HCT116 (cell line): Measurements from ENCODE around the gene SHH. TPM values are rescaled to one million over a fixed set of nuclear protein-coding genes. Genes with fewer than 3 reads are reported as not detected.

Experiments used
- ATAC-seq: fragments of 200-7000 bp; cut with Tn5 transposase; 2 replicates; pipeline ENCODE4 v1.9.1; 2020; ENCODE audit warnings: mild to moderate bottlenecking, moderate library complexity
- BruUV-seq: library from RNA; stranded (reverse); fragments of 400-500 nt; replicated peaks from 2 replicates; lab custom pipeline; 2021; lab: Mats Ljungman, UMichigan
- CTCF ChIA-PET: fragments of 300-600 bp; sonication (Branson Sonifier 250); formaldehyde crosslinking; loops from one replicate; lab custom pipeline; 2021; ENCODE audit warnings: antibody characterized with exemption; lab: Charles Lee
- POLR2A ChIA-PET: fragments of 300-600, 350-600 bp; sonication (Branson Sonifier 250); formaldehyde crosslinking; loops from one replicate; lab custom pipeline; 2021; ENCODE audit warnings: antibody characterized with exemption; lab: Charles Lee
- RAD21 ChIA-PET, 2 experiments: fragments of 300-600 bp; sonication (Branson Sonifier 250); formaldehyde crosslinking; loops; one replicate each; lab custom pipeline; 2023; ENCODE audit warnings: low total read pairs in 2 of 2; ENCODE audit not compliant: uncharacterized antibody in 2 of 2, unreplicated experiment in 2 of 2, low non-redundant PET in 1 of 2; lab: Charles Lee
- DNase-seq: peaks from one replicate; pipeline ENCODE4 v3.0.0-alpha.2; 2010; ENCODE audit warnings: low read depth, low spot score
- H2AFZ ChIP-seq: fragments of 200-600 bp; shearing (Covaris generic), sonication (generic); 2 replicates; pipeline ENCODE4 v1.6.1; 2017; ENCODE audit warnings: low read depth, mixed run types, mixed read lengths, antibody characterized with exemption, low read length; ENCODE audit not compliant: poor library complexity, severe bottlenecking
- H3K27ac ChIP-seq: 2 replicates; pipeline ENCODE4 v1.5.1; 2012; ENCODE audit warnings: low read depth, low read length
- H3K27me3 ChIP-seq: fragments of 200-600 bp; sonication (generic); 2 replicates; pipeline ENCODE4 v1.6.1; 2016; ENCODE audit warnings: mixed run types, low read length, mixed read lengths; ENCODE audit not compliant: insufficient read depth
- H3K36me3 ChIP-seq, 2 experiments: fragments of 200-500 bp in 1 of 2; fragments of 200-600 bp in 1 of 2; sonication (Bioruptor generic) in 1 of 2; sonication (generic) in 1 of 2; 2 replicates each; pipeline versions ENCODE4 v1.5.1 to v1.6.1; 2014 to 2016; ENCODE audit warnings: low read length in 2 of 2, inconsistent platforms in 1 of 2, mixed read lengths in 1 of 2, mixed run types in 1 of 2; ENCODE audit not compliant: insufficient read depth in 2 of 2, control insufficient read depth in 1 of 2
- H3K4me1 ChIP-seq, 2 experiments: fragments of 200-600 bp in 1 of 2; sonication (generic) in 1 of 2; 2 replicates each; pipeline versions ENCODE4 v1.5.1 to v1.6.1; 2012 to 2017; ENCODE audit warnings: low read length in 2 of 2, inconsistent platforms in 1 of 2, mild to moderate bottlenecking in 1 of 2, mixed read lengths in 1 of 2, mixed run types in 1 of 2, moderate library complexity in 1 of 2; ENCODE audit not compliant: insufficient read depth in 2 of 2, control insufficient read depth in 1 of 2
- H3K4me2 ChIP-seq: fragments of 200-600 bp; sonication (generic); 2 replicates; pipeline ENCODE4 v1.6.1; 2017; ENCODE audit warnings: mixed run types, low read length, mixed read lengths
- H3K4me3 ChIP-seq, 2 experiments: fragments of 200-600 bp in 1 of 2; sonication (generic) in 1 of 2; replicated peaks in 1 of 2; 2 replicates each; pipeline ENCODE4 v1.5.1; 2011 to 2016; ENCODE audit warnings: low read length in 2 of 2, control low read depth in 1 of 2, low read depth in 1 of 2, mild to moderate bottlenecking in 1 of 2, mixed read lengths in 1 of 2, mixed run types in 1 of 2
- H3K79me2 ChIP-seq: fragments of 200-600 bp; sonication (generic); 2 replicates; pipeline ENCODE4 v1.6.1; 2017; ENCODE audit warnings: mild to moderate bottlenecking, mixed run types, low read length, moderate library complexity, mixed read lengths; ENCODE audit not compliant: insufficient read depth
- H3K9ac ChIP-seq: fragments of 200-600 bp; sonication (generic); 2 replicates; pipeline ENCODE4 v1.6.1; 2016; ENCODE audit warnings: low read length, mixed read lengths
- H3K9me2 ChIP-seq: fragments of 200-600 bp; sonication (generic), shearing (Covaris generic); 2 replicates; pipeline ENCODE4 v1.6.1; 2017; ENCODE audit warnings: mixed run types, mild to moderate bottlenecking, moderate library complexity; ENCODE audit not compliant: insufficient read depth
- H3K9me3 ChIP-seq, 2 experiments: fragments of 200-500 bp in 1 of 2; fragments of 200-600 bp in 1 of 2; sonication (Bioruptor generic) in 1 of 2; sonication (generic) in 1 of 2; 2 replicates each; pipeline ENCODE4 v1.6.1; 2014 to 2017; ENCODE audit warnings: low read length in 2 of 2, mixed read lengths in 2 of 2, inconsistent platforms in 1 of 2, low read depth in 1 of 2, mild to moderate bottlenecking in 1 of 2, mixed run types in 1 of 2, moderate library complexity in 1 of 2; ENCODE audit not compliant: control insufficient read depth in 1 of 2, insufficient read depth in 1 of 2
- H4K20me1 ChIP-seq: fragments of 200-600 bp; sonication (generic), shearing (Covaris generic); 2 replicates; pipeline ENCODE4 v1.6.1; 2017; ENCODE audit warnings: mixed run types, mild to moderate bottlenecking, moderate library complexity; ENCODE audit not compliant: insufficient read depth
- CBX3 ChIP-seq: IDR thresholded peaks from 2 replicates; pipeline ENCODE4 v1.6.1; 2012; ENCODE audit warnings: low read depth
- EGR1 ChIP-seq: IDR thresholded peaks from 2 replicates; pipeline ENCODE4 v1.6.1; 2012; ENCODE audit warnings: low read depth
- EZH2phosphoT487 ChIP-seq: fragments of 200-600 bp; IDR thresholded peaks from 2 replicates; pipeline ENCODE4 v1.6.1; 2018; ENCODE audit warnings: antibody characterized with exemption, borderline replicate concordance
- JUND ChIP-seq: IDR thresholded peaks from 2 replicates; pipeline ENCODE4 v1.6.1; 2012
- POLR2AphosphoS5 ChIP-seq: IDR thresholded peaks from 2 replicates; pipeline ENCODE4 v1.6.1; 2011; ENCODE audit warnings: mild to moderate bottlenecking, low read depth, low read length, moderate library complexity
- YY1 ChIP-seq: IDR thresholded peaks from 2 replicates; pipeline ENCODE4 v1.6.1; 2011; ENCODE audit warnings: low read length, low read depth, moderate library complexity, mild to moderate bottlenecking; ENCODE audit not compliant: insufficient replicate concordance; ENCODE audit errors: extremely low read depth
- intact Hi-C: fragments of 100-400 bp; cut with micrococcal nuclease; formaldehyde crosslinking; loops from 2 replicates; pipeline ENCODE4 v1.10.0; 2022
- total RNA-seq: library from RNA; stranded (reverse); gene quantifications from one replicate; pipeline ENCODE4 v1.2.1, GENCODE V29; 2021; ENCODE audit not compliant: unreplicated experiment
- TF ChIP-seq, protein P1 (sequence below): IDR thresholded peaks from 2 replicates; pipeline ENCODE4 v1.6.1; 2012
- TF ChIP-seq, protein P2 (sequence below), 3 experiments: fragments of 200-600 bp in 1 of 3; sonication (generic) in 1 of 3; IDR thresholded peaks in 2 of 3; conservative IDR thresholded peaks in 1 of 3; 2 replicates each; pipeline ENCODE4 v1.5.1; 2012 to 2017; ENCODE audit warnings: low read depth in 2 of 3, low read length in 2 of 3, antibody characterized with exemption in 1 of 3, borderline replicate concordance in 1 of 3, control low read depth in 1 of 3, mild to moderate bottlenecking in 1 of 3, mixed read lengths in 1 of 3, mixed run types in 1 of 3, moderate library complexity in 1 of 3; ENCODE audit not compliant: insufficient read depth in 1 of 3
- TF ChIP-seq, protein P3 (sequence below): IDR thresholded peaks from 2 replicates; pipeline ENCODE4 v1.6.1; 2011; ENCODE audit warnings: mild to moderate bottlenecking, low read length, moderate library complexity; ENCODE audit not compliant: insufficient replicate concordance; ENCODE audit errors: extremely low read depth

SHH gene
- total RNA-seq, 1 experiment from 2014 or later, result 0.32 TPM

DNA sequence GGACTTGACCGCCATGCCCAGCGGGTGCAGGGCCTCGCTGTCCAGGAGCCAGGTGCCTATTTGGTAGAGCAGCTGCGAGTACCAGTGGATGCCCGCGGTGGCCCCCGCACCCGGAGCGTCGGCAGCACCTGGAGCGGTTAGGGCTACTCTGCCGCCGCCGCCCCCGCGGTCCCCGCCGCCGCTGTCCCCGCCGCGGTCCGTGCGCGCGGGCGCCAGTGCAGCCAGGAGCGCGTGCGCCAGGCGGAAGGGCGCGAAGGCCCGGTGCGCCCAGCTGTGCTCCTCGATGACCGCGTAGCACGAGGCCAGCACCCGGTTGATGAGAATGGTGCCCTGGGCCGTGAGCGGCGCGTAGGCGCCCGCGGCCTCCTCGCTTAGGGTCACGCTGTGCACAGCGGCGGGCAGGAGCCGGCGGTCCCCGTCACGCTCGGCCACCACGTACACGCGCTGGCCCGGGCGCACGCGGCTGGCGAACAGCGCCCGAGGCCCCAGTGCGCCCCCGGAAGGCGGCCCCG, 9.3 kb downstream of the SHH start:
- no TSS peak for BruUV-seq
- DNase-seq, result no peak
- H3K4me2 ChIP-seq, result no peak overlapping the region
- H3K4me1 ChIP-seq, result peaks cover 5 to 22% of the 10 kb centered on the region in 2 experiments; a peak in 3 of 4 replicates
- no peaks in the 10 kb centered on the region for H3K9me2 ChIP-seq
- CTCF ChIA-PET, result no interaction called here
- no peaks in the 10 kb centered on the region for H3K9me3 ChIP-seq
- intact Hi-C loops, result no loop called here
- TF ChIP-seq EGR1 (no peak), CBX3 (no peak), YY1 (no peak), POLR2AphosphoS5 (no peak), JUND (no peak), EZH2phosphoT487 (no peak)
- TF ChIP-seq, protein P1, sequence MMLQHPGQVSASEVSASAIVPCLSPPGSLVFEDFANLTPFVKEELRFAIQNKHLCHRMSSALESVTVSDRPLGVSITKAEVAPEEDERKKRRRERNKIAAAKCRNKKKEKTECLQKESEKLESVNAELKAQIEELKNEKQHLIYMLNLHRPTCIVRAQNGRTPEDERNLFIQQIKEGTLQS, result no peak
- TF ChIP-seq, protein P2, sequence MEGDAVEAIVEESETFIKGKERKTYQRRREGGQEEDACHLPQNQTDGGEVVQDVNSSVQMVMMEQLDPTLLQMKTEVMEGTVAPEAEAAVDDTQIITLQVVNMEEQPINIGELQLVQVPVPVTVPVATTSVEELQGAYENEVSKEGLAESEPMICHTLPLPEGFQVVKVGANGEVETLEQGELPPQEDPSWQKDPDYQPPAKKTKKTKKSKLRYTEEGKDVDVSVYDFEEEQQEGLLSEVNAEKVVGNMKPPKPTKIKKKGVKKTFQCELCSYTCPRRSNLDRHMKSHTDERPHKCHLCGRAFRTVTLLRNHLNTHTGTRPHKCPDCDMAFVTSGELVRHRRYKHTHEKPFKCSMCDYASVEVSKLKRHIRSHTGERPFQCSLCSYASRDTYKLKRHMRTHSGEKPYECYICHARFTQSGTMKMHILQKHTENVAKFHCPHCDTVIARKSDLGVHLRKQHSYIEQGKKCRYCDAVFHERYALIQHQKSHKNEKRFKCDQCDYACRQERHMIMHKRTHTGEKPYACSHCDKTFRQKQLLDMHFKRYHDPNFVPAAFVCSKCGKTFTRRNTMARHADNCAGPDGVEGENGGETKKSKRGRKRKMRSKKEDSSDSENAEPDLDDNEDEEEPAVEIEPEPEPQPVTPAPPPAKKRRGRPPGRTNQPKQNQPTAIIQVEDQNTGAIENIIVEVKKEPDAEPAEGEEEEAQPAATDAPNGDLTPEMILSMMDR (IDR thresholded peaks at IDR 0.05 in 2 of 3, conservative IDR thresholded peaks at IDR 0.05 in 1 of 3; ENCODE audit: borderline replicate concordance in 1 of 3, insufficient read depth in 1 of 3, low read depth in 2 of 3, low read length in 2 of 3), result no peak
- TF ChIP-seq, protein P3, sequence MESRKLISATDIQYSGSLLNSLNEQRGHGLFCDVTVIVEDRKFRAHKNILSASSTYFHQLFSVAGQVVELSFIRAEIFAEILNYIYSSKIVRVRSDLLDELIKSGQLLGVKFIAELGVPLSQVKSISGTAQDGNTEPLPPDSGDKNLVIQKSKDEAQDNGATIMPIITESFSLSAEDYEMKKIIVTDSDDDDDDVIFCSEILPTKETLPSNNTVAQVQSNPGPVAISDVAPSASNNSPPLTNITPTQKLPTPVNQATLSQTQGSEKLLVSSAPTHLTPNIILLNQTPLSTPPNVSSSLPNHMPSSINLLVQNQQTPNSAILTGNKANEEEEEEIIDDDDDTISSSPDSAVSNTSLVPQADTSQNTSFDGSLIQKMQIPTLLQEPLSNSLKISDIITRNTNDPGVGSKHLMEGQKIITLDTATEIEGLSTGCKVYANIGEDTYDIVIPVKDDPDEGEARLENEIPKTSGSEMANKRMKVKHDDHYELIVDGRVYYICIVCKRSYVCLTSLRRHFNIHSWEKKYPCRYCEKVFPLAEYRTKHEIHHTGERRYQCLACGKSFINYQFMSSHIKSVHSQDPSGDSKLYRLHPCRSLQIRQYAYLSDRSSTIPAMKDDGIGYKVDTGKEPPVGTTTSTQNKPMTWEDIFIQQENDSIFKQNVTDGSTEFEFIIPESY, result no peak
- no peaks in the 10 kb centered on the region for H3K27me3 ChIP-seq
- no peaks in the 10 kb centered on the region for H3K36me3 ChIP-seq
- H3K27ac ChIP-seq, result no peak overlapping the region
- no peak overlapping the region for H3K9ac ChIP-seq
- POLR2A ChIA-PET, result no interaction called here
- no peaks in the 10 kb centered on the region for H4K20me1 ChIP-seq
- no peak for ATAC-seq
- no peaks in the 10 kb centered on the region for H3K79me2 ChIP-seq
- RAD21 ChIA-PET, result no interaction called here
- H3K4me3 ChIP-seq, result no peak overlapping the region
- no peak overlapping the region for H2AFZ ChIP-seq
